HG03064 (cell line): ENCODE measurements around the gene NFATC4.
"Not testable (repeated sequence)": the region's sequence is repeated elsewhere in the genome, so short reads cannot be mapped to it uniquely, and the experiment has no call there.

Experiments
- ATAC-seq: cut with Tn5 transposase; IDR thresholded peaks from one replicate; pipeline ENCODE4 v1.9.1; 2021; ENCODE audit warnings: low read depth; ENCODE audit not compliant: unreplicated experiment

Gene NFATC4

GRCh38 chr14:24385524-24385923 is 17.5 kb downstream of the NFATC4 start:
- no peak for ATAC-seq

- ATAC-seq, result no peak
These were observed 19.0 kb downstream of the NFATC4 start for GRCh38 chr14:24387009-24387345.

GRCh38 chr14:24387579-24387978 is 19.6 kb downstream of the NFATC4 start:
- ATAC-seq, result not testable (repeated sequence)

- ATAC-seq, result no peak
These were observed 20.6 kb downstream of the NFATC4 start for GRCh38 chr14:24388474-24389179.

DNA sequence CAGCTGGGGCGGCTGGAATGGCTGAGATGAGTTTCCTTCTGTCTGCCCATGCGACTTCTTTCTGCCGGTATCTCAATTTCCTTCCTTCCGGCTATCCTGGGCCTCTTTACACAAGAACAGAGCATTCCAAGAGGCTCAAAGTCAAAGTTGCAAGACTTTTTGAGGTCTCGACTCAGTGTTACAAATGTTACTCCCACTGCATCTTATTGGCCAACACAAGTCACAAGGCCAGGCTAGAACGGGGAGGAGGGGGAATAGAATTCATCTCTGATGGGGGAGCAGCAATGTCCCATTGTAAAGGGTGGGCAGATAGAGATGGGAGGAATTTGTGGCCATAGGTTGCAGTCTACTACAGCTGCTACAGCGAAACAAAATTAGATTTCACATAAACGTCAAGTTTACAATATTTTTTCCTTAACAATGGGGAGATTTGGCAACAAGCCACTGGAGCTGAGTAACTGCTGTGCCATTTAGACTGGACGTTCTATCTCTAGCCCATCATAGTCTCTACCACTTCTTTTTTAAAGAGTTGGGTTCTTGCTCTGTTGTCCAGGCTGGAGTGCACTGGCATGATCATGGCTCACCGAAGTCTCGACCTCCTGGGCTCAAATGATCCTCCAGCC is 21.4 kb downstream of the NFATC4 start:
- ATAC-seq, result no peak

GRCh38 chr14:24390701-24391468 is 22.9 kb downstream of the NFATC4 start:
- ATAC-seq, result no peak

GRCh38 chr14:24392325-24393091 is 24.5 kb downstream of the NFATC4 start:
- ATAC-seq, result no peak

GRCh38 chr14:24394275-24394674 is 26.3 kb downstream of the NFATC4 start:
- no peak for ATAC-seq

- no peak for ATAC-seq
These were observed 27.9 kb downstream of the NFATC4 start for GRCh38 chr14:24395609-24396582.

DNA sequence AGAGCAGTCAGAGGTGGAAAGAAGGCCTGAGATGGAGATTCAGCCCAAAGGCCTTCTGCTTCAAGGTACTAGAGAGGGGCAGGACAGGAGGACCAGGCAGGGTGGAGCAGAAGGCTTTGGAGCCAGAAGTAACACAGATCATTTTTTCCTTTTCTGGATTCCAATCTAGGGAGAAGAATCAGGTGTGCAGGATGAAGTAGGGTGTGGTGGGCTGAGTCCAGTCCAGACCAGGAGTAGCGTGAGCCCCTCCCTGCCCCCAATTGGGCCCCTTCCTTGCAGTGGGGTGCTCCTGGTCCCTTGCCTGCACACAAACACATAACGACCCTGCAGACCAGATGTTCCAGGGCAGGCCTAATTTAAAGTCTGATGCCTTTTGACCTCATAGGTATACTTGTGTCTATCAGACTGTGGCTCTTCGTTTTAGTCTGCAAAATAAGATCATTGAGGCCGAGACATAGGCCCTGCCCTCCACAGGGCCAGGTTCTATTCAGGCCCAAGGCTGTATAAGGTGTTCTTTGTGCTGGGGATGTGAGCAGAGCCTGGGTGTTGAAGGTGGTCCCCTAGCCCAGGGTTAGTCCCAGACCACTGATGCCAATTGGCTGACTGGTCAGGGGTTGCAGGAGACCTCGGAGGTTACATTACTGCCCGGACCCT is 29.8 kb downstream of the NFATC4 start:
- ATAC-seq, result no peak

DNA sequence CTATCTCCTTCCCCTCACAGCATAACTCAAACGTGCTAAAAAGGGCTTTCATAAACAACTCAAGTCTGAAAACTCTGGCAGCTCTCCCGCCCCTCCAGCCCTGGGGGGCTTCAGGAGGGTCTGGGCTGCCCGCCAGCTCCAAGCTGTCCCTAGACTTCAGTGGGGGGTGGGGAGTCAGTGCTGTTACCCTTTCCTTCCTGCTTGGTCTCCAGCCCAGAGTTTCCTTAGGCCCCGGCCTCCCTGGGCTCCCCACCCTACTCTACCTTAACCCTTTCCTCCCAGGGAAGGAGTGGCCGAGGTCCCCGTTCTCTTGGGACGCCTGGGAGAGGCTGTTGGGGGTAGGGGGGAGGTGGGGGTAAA is 30.3 kb downstream of the NFATC4 start:
- ATAC-seq, result no peak

GRCh38 chr14:24398653-24399446 is 30.9 kb downstream of the NFATC4 start, which contains the start of gene NYNRIN:
TSS of gene NYNRIN (plus strand) at chr14:24399003. CDS start at chr14:24399247, 244 bp downstream.
- ATAC-seq, result no peak

DNA sequence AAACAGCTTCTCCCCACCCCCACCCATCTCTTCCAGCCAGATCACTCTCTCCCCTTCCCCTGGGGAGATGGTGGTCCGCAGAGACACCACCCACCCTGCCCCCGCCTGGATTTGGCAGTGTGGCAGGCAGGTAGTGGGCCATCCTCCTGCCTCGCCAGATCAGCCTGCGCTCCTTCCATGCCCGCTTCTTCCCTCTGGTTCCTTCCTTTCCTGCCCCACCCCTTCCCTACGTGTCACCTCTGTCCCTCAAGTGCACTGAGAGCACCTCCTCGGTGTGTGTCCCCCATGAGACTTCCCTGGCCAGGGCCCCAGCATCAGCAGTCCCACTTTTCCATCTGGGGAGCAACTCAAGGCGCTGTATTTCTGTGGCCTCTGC is 31.5 kb downstream of the NFATC4 start:
- ATAC-seq, result no peak

GRCh38 chr14:24399999-24400718 is 32.2 kb downstream of the NFATC4 start:
- ATAC-seq, result no peak

GRCh38 chr14:24401810-24402702 is 34.1 kb downstream of the NFATC4 start:
- ATAC-seq, result no peak

DNA sequence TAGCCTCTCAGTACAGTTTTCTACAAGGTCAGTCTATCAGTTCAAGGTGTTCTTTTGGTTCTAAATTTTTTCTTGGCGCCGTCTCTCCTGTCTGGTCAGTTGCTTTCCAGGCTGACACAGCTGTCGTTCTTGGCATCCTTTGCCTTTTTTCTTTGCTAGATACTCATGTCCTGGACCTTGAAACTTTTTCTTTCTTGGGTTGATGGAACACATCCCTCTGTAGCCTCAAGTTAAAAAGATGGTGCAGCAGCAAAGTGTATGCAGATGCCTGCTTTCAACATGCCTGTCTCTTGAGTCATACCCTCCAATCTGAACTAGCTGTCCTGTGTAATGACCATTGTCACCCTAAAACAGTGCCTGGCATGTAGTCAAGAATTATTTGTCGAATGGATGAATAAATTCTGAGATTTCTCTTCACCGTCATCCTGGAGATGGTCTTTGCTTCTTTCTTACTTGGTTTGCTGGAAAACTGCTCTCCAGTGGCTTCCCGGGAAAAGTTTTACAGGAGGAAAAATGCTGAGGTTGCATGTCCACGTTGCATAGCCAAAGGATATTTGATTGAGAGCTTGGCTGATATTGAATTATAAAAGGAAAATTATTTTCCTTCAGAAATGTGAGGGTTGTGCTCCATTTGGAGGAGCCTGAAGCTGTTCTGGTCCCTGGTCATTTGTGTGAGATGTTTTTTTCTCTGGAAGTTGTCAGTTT is 35.5 kb downstream of the NFATC4 start:
- no peak for ATAC-seq
